Daoy (cell line): Measurements from ENCODE around the gene RUNX3. TPM values are rescaled to one million over a fixed set of nuclear protein-coding genes. Genes with fewer than 3 reads are reported as not detected.

Source experiments
- DNase-seq: peaks from one replicate; pipeline ENCODE4 v3.0.0-alpha.2; 2015; ENCODE audit warnings: low read depth
- total RNA-seq: library from RNA; depleted of rRNA; stranded (reverse); fragments of >200 nt; shearing (Covaris generic); gene quantifications from 2 replicates; pipeline ENCODE4 v1.2.3, GENCODE V29; 2014

The RUNX3 gene
- total RNA-seq, 1 experiment from 2014 or later: 5.5 TPM

- peak; percentile 72 for DNase-seq
Measured at GRCh38 chr1:24929398-24930259, 447 bp downstream of the RUNX3 start.

- peak; percentile 65 for DNase-seq
Measured at GRCh38 chr1:24928689-24929397, 1.2 kb downstream of the RUNX3 start.

DNA sequence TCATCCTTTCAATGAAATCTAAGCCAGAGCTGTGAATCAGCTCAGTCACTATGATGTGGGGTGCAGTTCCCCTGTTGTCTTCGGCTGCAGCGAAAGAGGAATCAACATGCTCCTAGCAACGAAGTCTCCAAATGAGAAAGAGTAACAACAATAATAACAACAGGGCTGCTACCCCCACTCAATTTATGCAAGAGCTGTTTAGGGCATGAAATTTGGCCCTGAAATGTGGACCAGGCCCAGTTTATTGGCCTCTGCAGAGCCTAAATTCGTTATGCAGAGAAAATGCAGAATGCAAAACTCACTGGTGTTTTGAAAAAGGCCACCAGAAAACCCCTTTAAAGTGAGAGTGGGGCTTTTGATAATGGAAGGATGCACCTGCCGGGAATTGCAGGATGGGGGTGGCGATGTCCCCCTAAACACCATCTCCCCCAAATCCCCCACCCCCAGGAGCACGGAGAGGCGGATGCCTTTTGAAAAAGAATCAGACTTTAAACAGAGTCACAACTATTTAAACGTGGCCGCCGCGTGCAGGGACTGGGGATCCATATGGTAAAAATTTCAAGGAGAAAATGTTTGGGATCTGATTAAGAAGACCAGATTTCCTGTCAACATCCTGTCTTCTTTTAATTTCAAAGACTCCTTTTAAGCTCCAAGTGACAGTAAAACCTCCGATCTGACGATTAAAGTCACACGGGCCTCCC lies 1.9 kb downstream of the RUNX3 start:
- no peak for DNase-seq

- no peak for DNase-seq
Measured at GRCh38 chr1:24927473-24927872, 2.6 kb downstream of the RUNX3 start.

DNA sequence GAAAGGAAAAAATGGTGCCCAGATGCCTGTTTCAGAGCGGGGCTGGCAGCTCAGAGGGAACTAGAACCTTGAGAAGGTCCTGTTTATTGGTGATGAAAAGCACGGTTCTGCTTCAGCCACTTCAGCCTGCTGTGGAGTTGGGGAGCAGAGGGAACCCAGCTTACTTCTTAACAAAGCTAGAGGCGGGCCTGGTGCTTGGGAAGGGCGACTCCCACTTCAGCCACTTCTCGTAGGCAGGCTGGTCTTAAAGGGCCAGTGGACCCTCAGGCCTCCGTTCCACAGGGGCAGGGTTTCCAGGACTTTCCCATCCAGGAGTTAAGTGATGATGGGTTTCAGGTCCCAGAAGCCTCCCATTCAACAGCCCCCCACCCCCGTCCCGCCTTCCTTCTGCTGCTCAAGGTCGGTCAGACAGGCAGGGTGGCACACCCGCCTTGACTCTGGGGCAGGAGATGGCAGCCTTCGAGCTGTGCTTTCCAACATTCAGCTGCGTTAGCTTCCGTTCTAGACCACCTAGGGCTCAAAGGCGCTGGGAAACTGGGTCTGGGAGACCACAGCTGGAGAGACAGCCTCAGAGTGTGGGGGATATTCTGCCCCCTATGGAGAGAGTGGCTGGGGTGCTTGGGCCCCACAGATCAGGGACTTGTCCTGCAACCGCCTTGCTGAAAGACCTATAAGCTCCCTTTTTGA lies 3.4 kb downstream of the RUNX3 start:
- DNase-seq: no peak

GRCh38 chr1:24925963-24926362 lies 4.1 kb downstream of the RUNX3 start:
- no peak for DNase-seq

- DNase-seq: no peak
Measured at GRCh38 chr1:24925082-24925779, 4.8 kb downstream of the RUNX3 start.

DNA sequence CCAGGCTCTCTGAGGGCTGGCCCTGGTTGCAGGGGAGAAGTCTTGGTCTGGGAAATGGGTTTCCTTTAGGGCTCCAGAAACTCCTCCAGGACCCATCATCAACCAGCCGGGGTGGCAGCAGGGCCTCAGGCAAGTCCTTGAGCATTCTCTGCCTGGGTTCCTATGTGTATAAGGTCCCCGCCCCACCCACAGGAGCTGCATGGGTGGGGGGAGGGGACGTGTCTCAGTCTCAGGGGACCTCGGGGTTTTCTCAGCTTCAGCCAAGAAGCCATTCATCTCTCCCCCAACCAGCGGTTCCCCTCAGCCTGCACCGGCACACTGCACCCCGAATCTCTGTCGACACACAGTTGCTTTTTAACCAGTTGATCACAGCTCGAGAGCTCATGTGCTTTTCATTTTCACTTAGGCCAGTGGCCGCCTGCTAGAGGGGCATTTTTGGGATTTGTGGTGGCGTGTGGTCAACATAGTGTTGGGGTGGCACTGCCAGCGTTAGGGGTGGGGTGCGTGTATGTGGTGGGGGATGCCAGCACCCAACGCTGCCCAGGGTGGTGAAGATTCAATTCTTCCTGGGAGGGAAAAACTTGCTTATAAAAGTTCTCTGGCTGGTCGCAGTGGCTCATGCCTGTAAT lies 6.5 kb downstream of the RUNX3 start:
- no peak for DNase-seq

GRCh38 chr1:24921938-24922662 lies 8.0 kb downstream of the RUNX3 start:
- no peak for DNase-seq

DNA sequence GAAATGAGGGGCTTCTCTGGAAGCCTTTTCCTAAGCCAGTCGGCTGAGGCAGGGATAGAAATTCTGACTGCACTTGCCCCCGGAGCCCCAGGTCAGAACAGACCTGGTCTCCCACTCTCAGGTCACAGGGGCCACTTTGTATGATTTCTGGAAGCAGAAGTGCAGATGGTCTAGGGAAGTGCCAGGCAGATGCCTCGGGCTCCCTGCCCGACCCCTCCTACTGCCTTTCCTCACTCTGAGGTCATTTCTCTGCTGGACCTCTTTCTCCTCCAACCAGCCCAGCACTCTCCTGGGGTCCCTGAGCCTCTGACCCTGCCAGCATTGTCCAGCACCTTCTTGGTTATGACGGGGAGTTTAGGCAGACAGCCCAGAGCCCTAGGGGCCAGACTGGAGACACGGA lies 8.7 kb downstream of the RUNX3 start:
- DNase-seq: no peak

DNA sequence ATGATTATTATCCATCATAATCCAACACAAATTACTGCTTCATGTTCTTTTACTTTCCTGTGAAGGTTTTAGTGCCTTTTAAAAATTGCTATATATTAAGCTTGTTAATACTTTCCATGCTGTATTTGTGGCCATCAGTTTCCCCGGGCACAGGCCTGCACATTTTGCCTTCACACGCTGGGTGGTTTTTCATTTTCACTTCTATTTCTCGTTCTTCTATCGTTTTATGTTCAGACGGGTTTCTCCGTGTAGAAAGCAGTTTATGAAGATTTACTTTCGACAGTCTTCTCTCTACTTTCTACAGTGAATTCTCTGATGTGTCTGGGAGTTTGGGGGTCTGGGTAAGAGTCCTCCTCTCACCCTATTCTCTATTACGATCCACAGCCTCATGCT lies 9.5 kb downstream of the RUNX3 start:
- DNase-seq: no peak

GRCh38 chr1:24919791-24920532 lies 10.1 kb downstream of the RUNX3 start:
- DNase-seq: no peak

GRCh38 chr1:24918995-24919605 lies 11.0 kb downstream of the RUNX3 start:
- no peak for DNase-seq

DNA sequence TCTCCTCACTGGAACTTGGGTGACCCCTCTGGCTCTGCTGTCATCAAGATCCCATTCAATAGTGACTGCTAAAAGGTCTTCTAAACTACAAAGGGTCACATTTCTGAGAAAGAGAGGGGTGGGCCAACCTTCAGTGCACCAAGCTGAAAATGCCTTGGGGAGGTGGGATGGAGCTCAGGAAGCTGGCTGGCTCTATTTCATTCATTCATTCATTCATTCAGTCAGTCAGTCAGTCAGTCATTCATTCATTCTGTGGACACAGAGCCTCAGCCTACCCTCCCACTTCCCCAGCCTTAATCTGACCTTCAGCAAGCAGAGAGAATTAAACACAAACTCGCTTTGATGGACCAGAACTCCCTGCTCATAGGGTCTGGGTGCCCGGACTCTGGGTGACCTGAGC lies 11.7 kb downstream of the RUNX3 start:
- no peak for DNase-seq

- no peak for DNase-seq
Measured at GRCh38 chr1:24917327-24918074, 12.6 kb downstream of the RUNX3 start.

DNA sequence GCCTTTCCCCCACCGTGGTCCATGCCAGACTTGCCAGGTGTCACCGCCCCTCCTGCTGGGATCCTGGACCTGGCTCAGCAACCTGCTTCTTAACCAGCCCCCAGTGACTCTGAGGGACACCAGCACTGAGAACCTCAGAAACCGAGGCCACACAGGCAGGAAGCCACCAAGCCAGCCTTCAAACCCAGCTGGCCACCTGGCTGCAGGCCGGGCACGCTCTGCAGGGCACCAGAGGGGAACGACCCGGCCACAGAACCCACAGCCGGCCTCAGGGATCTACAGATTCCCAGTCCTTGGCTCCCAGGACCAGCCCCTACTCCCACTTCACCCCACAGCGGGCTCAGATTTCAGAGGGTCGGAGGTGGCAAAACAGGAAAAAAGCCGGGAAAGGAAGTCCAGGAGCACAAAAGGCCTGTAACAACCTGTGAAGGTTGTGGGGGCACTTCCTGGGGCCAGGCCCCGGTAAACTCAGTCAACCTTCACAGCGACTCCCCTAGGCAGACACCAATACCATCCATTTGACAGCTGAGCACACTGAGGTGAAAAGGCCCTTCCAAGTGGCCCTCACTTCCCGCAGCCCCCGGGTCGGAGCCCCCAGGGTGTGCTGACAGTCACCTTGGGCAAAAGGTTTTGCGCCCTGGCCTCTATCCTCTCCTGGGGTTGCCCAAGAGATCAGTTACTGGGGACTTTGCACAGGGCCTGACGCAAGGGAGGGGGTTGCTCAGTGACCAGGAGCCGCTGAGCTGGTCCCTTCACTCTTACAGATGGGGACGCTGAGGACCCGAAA lies 14.1 kb downstream of the RUNX3 start:
- DNase-seq: no peak
